Heart right ventricle (tissue), 16 donors: Measurements from ENCODE around the gene SYNPO. TPM values are rescaled to one million over a fixed set of nuclear protein-coding genes. Genes with fewer than 3 reads are reported as not detected.

Experiments used
- ATAC-seq, 8 donors: fragments of 200-7000 bp; cut with Tn5 transposase; one replicate each; pipeline ENCODE4 v1.9.1; 2020; ENCODE audit warnings: mild to moderate bottlenecking in 8 of 8, moderate library complexity in 8 of 8, moderate number of reproducible peaks in 1 of 8
- DNase-seq, 2 donors: peaks; one replicate each; pipeline ENCODE4 v3.0.0-alpha.2; 2020
- H3K27ac ChIP-seq, 10 donors: fragments of 200-600 bp; sonication (generic) in 2 of 10; one replicate each; pipeline versions ENCODE4 v1.5.0 to v1.8.0; 2020 to 2022; ENCODE audit warnings: mild to moderate bottlenecking in 3 of 10
- H3K27me3 ChIP-seq, 7 donors: fragments of 200-600 bp; one replicate each; pipeline ENCODE4 v1.8.0; 2021 to 2022; ENCODE audit warnings: mild to moderate bottlenecking in 2 of 7
- H3K36me3 ChIP-seq, 9 donors: fragments of 200-600 bp; sonication (generic) in 1 of 9; one replicate each; pipeline versions ENCODE4 v1.5.0 to v1.8.0; 2020 to 2022; ENCODE audit warnings: mild to moderate bottlenecking in 2 of 9
- H3K4me1 ChIP-seq, 9 donors: fragments of 200-600 bp; sonication (generic) in 1 of 9; one replicate each; pipeline versions ENCODE4 v1.5.0 to v1.8.0; 2020 to 2022; ENCODE audit warnings: mild to moderate bottlenecking in 4 of 9
- H3K4me3 ChIP-seq, 10 donors: fragments of 200-600 bp; sonication (generic) in 2 of 10; one replicate each; pipeline versions ENCODE4 v1.5.0 to v1.8.0; 2020 to 2022; ENCODE audit warnings: mild to moderate bottlenecking in 7 of 10, moderate library complexity in 2 of 10
- H3K9me3 ChIP-seq, 11 donors: fragments of 200-600 bp in 10 of 11; sonication (generic) in 2 of 11; one replicate each; pipeline versions ENCODE4 v1.5.0 to v1.8.0; 2013 to 2022; ENCODE audit warnings: mild to moderate bottlenecking in 2 of 11, control low read depth in 1 of 11, moderate library complexity in 1 of 11
- WGBS, 2 donors: extraction: QIAGEN DNeasy Blood & Tissue Kit; methylation state at CpG; one replicate each; pipeline ENCODE4 v1.1.7; 2013; ENCODE audit warnings: inconsistent platforms in 1 of 2; 5-methylcytosine and 5-hydroxymethylcytosine counted together
- intact Hi-C, 10 donors: fragments of 100-400 bp; cut with DNase I; formaldehyde crosslinking; loops; one replicate each; pipeline versions ENCODE4 v1.11.1 to v1.14.2; 2022
- polyA plus RNA-seq, 2 donors: library from polyadenylated mRNA; stranded (reverse); fragments of 200-250 nt; gene quantifications; one replicate each; pipeline ENCODE4 v1.2.3, GENCODE V29; 2013
- total RNA-seq, 10 donors: library from RNA; stranded (reverse); fragmentation: NEBNext Ultra II Directional in 3 of 10; extraction: Animal tissue kit (Norgen Biotek cat#: 25700) in 3 of 10; gene quantifications; one replicate each; pipeline versions ENCODE4 v1.2.1 to v1.2.4, GENCODE V29; 2021 to 2023
- TF ChIP-seq, protein P1 (sequence below), 9 donors: fragments of 200-600 bp; sonication (generic) in 2 of 9; IDR thresholded peaks; one replicate each; pipeline versions ENCODE4 v1.5.0 to v1.8.0; 2021 to 2022; ENCODE audit warnings: antibody characterized with exemption in 9 of 9, mild to moderate bottlenecking in 5 of 9, moderate library complexity in 1 of 9
- donor health status: Arrhythmogenic right ventricular cardiomyopathy.
- donor health status: ischemic (EF 13 %, LVEDD 7.1; RV severe dilation, severe dysfunction).
- donor health status: healthy with polysubstance abuse.
- donor health status: DM: no; HTN: yes; CAD: no.
- donor health status: DM: no; HTN: no; CAD: no.
- donor health status: ischemic (EF 25% LVEDD 6.9; RV normal size, moderate dysfunction).
- donor health status: ischemic (EF 25% LVEDD 5.7; RV mildly dilated, moderate dysfunction).
- donor health status: healthy.
- donor health status: DM: yes; HTN: yes; CAD: no.
- donor health status: Ischemic cardiomyopathy.
- donor health status: ischemic (EF 35%, LVEDD 5.7; RV mildly dilated, moderate dysfunction).
- donor health status: nonischemic (EF 11% LVEDD 7.7; RV severe dilation, severe dysfunction).
- donor health status: DM: yes; HTN: yes; CAD: no.
- donor health status: PGD.
- donor health status: ischemic (EF 29% LVEDD 5.4; RV normal size, mild dysfunction).
- donor health status: nonischemic (EF 23%, LVEDD 6.1; RV moderate dilation, normal function).

SYNPO gene
- total and polyA plus RNA-seq, 12 donors, result 129 to 777 (median 652) TPM

DNA sequence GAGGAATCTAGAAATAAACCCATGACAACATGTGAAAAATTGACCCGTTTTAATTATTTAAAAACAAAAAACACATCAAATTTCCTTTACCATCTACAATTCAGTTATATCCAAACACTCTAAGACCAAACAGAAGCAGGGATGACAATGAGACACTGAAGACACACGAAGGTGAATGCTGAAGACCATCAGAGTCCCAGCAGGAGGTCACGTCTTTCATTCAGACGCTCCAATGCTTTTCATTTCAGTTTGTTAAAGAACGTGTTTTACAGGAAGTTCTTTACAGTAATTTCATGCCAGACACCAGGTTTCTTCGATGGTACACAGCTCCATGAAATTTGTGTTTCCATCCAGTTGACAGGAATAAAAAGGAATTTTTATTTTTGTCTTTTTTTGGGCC is 50.3 kb downstream of the SYNPO start:
- Histone ChIP-seq H3K9me3 (no peaks in the 10 kb centered on the region), H3K4me3 (no peak overlapping the region), H3K36me3 (peaks cover 11 to 94% (median 52%) of the 10 kb centered on the region in 9 donors), H3K27me3 (no peaks in the 10 kb centered on the region), H3K27ac (no peak overlapping the region), H3K4me1 (no peaks in the 10 kb centered on the region)
- DNase-seq, result no peak
- WGBS, 2 donors, result 77 to 78% methylated on average over 6 of the region's 6 CpGs
- no peak for ATAC-seq
- TF ChIP-seq, protein P1, sequence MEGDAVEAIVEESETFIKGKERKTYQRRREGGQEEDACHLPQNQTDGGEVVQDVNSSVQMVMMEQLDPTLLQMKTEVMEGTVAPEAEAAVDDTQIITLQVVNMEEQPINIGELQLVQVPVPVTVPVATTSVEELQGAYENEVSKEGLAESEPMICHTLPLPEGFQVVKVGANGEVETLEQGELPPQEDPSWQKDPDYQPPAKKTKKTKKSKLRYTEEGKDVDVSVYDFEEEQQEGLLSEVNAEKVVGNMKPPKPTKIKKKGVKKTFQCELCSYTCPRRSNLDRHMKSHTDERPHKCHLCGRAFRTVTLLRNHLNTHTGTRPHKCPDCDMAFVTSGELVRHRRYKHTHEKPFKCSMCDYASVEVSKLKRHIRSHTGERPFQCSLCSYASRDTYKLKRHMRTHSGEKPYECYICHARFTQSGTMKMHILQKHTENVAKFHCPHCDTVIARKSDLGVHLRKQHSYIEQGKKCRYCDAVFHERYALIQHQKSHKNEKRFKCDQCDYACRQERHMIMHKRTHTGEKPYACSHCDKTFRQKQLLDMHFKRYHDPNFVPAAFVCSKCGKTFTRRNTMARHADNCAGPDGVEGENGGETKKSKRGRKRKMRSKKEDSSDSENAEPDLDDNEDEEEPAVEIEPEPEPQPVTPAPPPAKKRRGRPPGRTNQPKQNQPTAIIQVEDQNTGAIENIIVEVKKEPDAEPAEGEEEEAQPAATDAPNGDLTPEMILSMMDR (IDR thresholded peaks at IDR 0.05), result no peak
- intact Hi-C loops, result loop anchor here in 2 of 10 donors (10.0 kb wide), 2 partner anchors 226 to 236 kb away; no protein-coding TSS in a partner anchor

DNA sequence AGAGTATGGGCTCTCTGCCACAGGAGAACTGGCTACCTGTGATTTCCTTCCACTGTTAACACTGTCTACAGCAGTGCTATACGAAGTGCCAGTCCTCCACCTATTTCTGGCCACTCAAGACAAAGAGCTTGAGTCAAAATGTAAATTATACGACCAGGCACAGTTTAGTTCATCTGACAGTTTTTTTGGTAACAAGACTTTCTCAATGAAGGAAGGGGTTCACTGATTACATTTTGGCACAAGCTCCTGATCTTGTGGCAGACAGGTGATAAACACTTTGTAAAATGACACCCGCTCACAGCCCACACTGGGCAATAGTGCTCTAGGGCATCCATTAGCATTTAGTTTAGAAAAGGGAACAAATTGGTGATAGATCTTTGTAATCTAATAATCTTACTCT is 51.8 kb downstream of the SYNPO start:
- intact Hi-C loops, result loop anchor here in 2 of 10 donors (10.0 kb wide), 2 partner anchors 227 to 237 kb away; no protein-coding TSS in a partner anchor
- no peaks in the 10 kb centered on the region for H3K27me3 ChIP-seq

DNA sequence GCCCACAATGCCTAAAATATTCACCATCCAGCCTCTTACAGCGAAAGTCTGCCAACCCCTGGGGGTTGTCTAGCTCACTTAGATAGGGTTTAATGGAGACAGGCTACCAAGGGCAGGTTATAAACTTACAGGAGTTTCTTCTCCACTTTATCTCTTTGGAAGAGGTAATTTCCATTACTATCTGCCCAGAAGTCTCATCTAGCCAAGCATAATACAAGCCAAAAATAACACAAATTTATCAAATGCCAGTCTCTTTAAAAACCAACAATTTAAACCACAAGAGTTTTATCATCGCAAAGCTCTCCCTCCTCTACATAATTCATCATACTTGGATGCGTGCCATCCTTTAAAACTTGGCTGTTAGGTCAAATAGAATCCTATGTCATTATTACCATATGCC is 54.2 kb downstream of the SYNPO start:
- WGBS, 2 donors, result 86 to 87% methylated on average over 3 of the region's 3 CpGs
- peaks cover 27 to 100% (median 76%) of the 10 kb centered on the region in 9 donors for H3K36me3 ChIP-seq
- no peak overlapping the region for H3K4me3 ChIP-seq

More for the DNA sequence above, 51.8 kb downstream of the SYNPO start:
- Histone ChIP-seq H3K4me3 (no peak overlapping the region), H3K4me1 (no peaks in the 10 kb centered on the region), H3K9me3 (no peaks in the 10 kb centered on the region), H3K27ac (no peak overlapping the region), H3K36me3 (peaks cover 18 to 99% (median 62%) of the 10 kb centered on the region in 9 donors)
- ATAC-seq, result no peak
- DNase-seq, result no peak
- TF ChIP-seq, protein P1 (IDR thresholded peaks at IDR 0.05), result no peak
- 81 to 86% methylated on average over 3 of the region's 3 CpGs for WGBS, 2 donors

DNA sequence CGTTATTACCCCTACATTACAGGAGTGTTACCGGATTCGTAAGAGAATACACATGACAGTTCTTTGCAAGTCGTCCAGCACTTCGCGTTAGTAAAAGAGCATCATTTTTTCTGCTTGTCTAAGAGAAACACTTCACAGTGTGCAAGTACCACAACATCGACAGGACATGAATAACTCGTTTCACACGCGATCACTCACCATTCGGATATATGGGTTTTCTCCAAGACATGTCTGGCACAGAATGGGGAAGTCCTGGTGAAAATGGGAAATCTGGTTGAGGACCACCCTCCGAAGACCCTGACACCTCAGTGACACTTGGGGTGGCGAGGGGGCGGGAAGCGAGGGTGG is 59.8 kb downstream of the SYNPO start:
- intact Hi-C loops, result loop anchor here in 5 of 10 donors (1.0 to 5.0 kb wide), 4 partner anchors 26 to 138 kb away; partner anchors contain the start of gene DCTN4 (in 1 of the 5)
- peak overlapping the region; percentile 77 to 100 (median 98) for H3K27ac ChIP-seq
- H3K9me3 ChIP-seq, result no peaks in the 10 kb centered on the region
- H3K36me3 ChIP-seq, result peaks cover 11 to 44% (median 38%) of the 10 kb centered on the region in 9 donors
- DNase-seq (no peak), ATAC-seq (peak in 2 of 8 donors; percentile 1 to 6)
- H3K27me3 ChIP-seq, result no peaks in the 10 kb centered on the region
- TF ChIP-seq, protein P1 (IDR thresholded peaks at IDR 0.05), result no peak
- peaks cover 0 to 24% (median 19%) of the 10 kb centered on the region in 9 donors for H3K4me1 ChIP-seq
- peak overlapping the region; percentile 42 to 100 (median 91) for H3K4me3 ChIP-seq
- 2% methylated on average over 15 of the region's 15 CpGs for WGBS, 2 donors

More for the DNA sequence above, 54.2 kb downstream of the SYNPO start:
- H3K9me3 ChIP-seq, result no peaks in the 10 kb centered on the region
- no peak for DNase-seq
- H3K27ac ChIP-seq, result no peak overlapping the region
- H3K27me3 ChIP-seq, result no peaks in the 10 kb centered on the region
- TF ChIP-seq, protein P1 (IDR thresholded peaks at IDR 0.05), result no peak
- no peak for ATAC-seq
- H3K4me1 ChIP-seq, result peaks cover 0 to 13% (median 10%) of the 10 kb centered on the region in 9 donors
- intact Hi-C loops, result loop anchor here in 2 of 10 donors (10.0 kb wide), 2 partner anchors 230 to 240 kb away; no protein-coding TSS in a partner anchor
